ENCODE results near the gene SIGLEC9.

The SIGLEC9 gene

DNA sequence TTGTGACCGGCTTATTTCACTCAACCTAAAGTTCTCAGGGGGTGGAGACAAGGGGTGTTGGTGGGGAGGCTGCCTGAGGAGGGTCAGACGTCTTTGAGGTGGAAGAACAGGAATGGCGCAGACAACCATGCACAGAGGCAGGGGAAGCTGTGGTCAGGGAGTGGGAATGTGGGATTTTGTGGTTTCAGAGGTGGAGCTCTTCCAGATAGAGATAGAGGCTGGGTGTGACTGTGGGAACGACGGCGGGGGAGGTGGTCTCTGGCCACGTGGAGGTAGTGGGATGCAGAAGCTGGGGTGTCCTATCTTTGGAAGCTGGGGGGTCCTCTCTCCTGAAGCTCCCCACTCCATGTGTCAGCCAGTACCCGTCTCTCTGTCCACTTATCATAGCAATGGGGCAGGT lies 34.2 kb upstream of the SIGLEC9 start:
- TF ChIP-seq JUND (IDR thresholded peaks at IDR 0.05; ENCODE audit: low read depth): no peak
- peak in 1 of 2 experiments; percentile 36 for DNase-seq (ENCODE audit: low read depth in 1 of 2, low spot score in 1 of 2)
- in situ Hi-C loops (cut with HindIII; ENCODE audit: low pct_unique_long_range_greater_than_20kb, low sequenced_read_pairs): no loop called here

DNA sequence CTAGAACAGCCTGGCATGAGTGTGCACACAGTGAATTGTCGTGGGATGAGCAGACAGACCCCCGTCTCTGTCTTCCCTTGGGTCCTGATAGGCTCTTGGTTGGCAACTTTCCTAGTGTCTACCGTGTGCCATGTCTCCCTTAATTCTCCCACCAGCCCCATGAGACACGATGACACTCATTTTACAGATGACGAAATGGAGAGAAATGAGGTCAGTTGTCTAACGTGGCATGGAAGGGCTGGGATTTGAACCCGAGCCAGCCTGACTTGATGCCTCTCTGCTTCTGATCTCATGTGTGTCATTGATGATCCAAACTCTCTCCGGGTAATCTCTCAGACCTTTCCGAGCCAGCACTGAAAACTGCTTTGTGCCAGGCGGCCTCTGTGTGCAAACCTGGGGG lies 33.6 kb upstream of the SIGLEC9 start:
- in situ Hi-C loops (cut with HindIII; ENCODE audit: low pct_unique_long_range_greater_than_20kb, low sequenced_read_pairs): no loop called here
- DNase-seq (ENCODE audit: low read depth in 1 of 2, low spot score in 1 of 2): no peak
- no peak for TF ChIP-seq JUND (IDR thresholded peaks at IDR 0.05; ENCODE audit: low read depth)

DNA sequence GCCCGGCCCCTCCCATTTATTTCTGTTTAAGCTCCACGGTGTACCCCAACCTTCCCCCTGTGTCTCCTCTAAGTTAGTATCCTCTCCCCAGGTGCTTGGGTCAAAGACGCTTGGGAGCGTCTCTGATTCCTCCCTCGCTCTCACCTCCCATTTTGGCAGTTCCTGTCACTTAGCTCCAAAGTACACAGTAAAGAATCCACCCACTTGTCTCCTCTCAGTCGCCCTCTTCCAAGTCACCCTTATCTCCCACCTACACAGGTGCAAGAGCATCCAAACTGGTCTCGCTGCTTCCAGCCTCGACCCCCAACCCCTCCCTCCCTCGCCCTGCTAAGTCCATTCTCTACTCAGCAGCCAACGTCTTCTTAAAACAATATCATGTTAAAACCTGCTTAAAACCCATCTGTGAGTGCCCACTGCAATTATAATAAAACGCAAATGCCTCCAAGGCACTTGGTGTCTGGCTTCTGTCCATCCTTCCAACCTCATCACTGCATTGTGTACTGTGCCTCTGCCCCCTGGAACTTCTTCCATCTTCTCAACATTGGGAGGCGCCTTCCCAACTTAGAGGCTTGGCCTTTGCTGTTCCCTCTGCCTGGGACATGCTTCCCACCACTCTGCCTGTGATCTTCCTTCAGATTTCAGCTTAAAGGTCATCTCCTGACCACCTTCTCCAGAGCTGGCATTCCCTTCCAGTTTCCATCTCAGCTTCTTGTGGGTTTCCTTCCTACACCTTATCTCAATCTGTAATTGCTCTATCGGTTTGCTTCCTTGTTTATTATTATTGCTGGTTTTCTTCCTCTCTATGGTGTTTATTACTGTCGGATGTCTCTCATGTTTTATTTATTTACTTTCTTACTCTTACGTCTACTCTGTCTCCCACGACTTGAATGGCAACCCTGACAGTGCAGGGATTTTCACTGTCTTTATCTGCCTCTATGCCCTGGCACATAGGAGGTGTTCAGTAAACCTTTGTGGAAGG lies 32.5 kb upstream of the SIGLEC9 start:
- in situ Hi-C loops (cut with HindIII; ENCODE audit: low pct_unique_long_range_greater_than_20kb, low sequenced_read_pairs): no loop called here
- DNase-seq (ENCODE audit: low read depth in 1 of 2, low spot score in 1 of 2): peak in 1 of 2 experiments; percentile 75
- no peak for TF ChIP-seq JUND (IDR thresholded peaks at IDR 0.05; ENCODE audit: low read depth)

DNA sequence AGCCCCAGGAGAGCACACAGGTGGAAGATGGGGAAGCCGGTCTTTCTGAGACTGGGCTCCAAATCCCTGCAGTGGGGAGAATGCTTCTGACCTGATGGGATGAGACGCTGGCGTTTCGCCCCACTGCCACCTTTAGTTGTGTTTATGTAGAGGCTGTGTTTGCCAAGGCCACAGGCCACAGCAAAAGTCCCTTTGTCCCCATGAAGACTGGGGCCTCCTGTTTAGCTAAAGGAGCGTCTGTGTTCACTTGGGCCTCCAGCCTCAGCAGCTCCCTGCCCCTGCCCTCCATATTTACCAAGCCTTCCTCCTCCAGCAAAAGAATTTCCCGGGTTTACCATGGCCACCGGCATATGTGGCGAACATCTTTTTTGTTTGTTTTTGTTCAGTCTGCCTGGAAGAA lies 31.6 kb upstream of the SIGLEC9 start:
- DNase-seq (ENCODE audit: low read depth in 1 of 2, low spot score in 1 of 2): peak in 1 of 2 experiments; percentile 94
- peak; percentile 21; the same call in 1 of the 2 replicates for TF ChIP-seq JUND (IDR thresholded peaks at IDR 0.05; ENCODE audit: low read depth)
- in situ Hi-C loops (cut with HindIII; ENCODE audit: low pct_unique_long_range_greater_than_20kb, low sequenced_read_pairs): no loop called here

DNA sequence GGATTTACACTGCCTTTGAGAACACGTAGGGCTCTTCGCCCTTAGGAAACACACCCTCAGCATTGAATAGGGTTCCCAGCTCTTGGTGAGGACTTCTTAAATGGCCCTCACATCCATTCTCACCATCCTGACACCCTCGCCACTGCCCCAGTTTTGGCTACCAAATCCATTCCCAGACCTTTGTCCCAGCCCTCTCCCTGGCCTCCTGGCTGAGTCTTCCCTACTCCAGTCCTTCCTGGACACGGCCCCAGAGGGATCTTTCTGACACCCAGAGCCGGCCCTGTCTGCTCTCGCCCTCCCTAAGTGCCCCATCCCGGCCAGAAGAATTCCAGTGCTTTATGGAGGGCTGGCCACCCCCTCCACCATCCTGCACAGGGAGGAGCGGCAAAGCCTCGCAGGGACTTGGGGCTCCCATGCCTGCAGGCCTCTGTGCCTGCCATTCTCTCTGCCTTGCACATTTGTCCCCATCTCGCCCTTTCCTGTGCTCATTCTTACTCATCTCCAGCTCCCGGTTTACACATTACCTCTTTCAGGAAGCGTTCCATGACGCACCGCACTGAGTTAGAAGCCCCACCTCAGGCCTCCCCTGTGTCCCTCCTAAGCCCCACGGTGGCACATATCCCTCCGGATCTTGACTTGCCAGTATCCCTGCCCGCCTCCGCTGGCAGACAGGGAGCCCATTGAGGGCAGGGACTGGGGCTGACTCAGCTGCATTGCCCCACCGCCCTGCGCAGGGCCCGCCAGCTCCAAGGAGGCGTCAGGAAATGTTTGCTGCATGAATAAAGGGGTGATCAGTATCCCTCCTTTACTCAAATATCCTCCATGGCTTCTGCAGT lies 31.0 kb upstream of the SIGLEC9 start:
- in situ Hi-C loops (cut with HindIII; ENCODE audit: low pct_unique_long_range_greater_than_20kb, low sequenced_read_pairs): no loop called here
- TF ChIP-seq JUND (IDR thresholded peaks at IDR 0.05; ENCODE audit: low read depth): no peak
- DNase-seq (ENCODE audit: low read depth in 1 of 2, low spot score in 1 of 2): no peak

DNA sequence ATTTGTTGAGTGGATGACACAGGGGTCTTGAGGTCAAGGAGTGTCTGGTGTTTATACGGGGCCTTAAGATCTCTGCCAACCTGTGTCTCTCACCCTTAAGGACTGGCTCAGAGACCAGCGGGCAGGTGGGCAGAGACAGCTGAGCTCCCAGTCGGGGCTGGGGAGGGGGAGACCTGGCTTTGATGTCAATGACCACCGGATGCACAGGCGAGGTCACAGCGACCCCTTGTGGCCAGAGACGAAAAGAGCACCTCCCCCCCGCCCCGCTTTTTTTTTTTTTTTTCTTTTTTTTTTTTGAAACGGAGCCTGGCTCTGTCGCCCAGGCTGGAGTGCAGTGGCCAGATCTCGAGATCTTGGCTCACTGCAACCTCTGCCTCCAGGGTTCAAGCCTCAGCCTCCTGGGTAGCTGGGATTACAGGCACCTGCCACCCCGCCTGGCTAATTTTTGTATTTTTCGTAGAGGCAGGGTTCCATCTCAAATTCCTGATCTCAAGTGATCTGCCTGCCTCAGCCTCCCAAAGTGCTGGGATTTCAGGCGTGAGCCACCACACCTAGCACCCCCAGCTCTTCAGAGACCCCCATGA lies 29.9 kb upstream of the SIGLEC9 start:
- TF ChIP-seq JUND (IDR thresholded peaks at IDR 0.05; ENCODE audit: low read depth): no peak
- peak in 1 of 2 experiments; percentile 56 for DNase-seq (ENCODE audit: low read depth in 1 of 2, low spot score in 1 of 2)
- in situ Hi-C loops (cut with HindIII; ENCODE audit: low pct_unique_long_range_greater_than_20kb, low sequenced_read_pairs): no loop called here

DNA sequence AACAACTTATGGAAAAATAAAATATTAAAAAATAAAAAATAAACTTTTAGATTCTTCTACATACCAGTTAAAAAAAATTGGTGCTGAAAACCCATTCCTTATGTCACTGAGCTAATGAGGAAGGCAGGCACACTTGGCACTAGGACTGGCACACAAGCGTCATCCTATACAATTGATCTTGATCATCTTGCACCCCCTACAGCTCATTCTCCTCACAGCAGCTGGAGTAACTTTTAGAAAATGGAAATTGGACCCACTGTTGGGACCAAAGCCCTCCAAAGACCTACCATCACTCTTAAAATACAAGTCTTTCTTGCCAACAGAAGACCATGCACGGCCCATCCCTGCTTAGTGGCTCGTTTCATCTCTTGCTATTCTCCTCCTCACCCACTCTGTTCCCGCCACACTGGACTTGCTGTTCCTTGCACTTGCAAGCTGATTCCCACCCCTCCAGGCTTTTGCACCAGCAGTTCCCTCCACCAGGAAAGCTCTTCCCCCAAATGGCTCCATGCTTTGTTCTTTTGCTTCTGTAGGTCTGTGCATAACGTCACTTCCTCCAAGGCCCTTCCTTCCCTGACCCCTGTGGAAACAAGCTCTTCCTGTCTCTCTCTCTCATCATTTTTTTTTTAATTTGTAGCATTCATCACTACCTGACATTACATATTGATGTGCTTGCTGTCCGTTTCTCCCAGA lies 28.1 kb upstream of the SIGLEC9 start:
- in situ Hi-C loops (cut with HindIII; ENCODE audit: low pct_unique_long_range_greater_than_20kb, low sequenced_read_pairs): no loop called here
- TF ChIP-seq JUND (IDR thresholded peaks at IDR 0.05; ENCODE audit: low read depth): no peak

DNA sequence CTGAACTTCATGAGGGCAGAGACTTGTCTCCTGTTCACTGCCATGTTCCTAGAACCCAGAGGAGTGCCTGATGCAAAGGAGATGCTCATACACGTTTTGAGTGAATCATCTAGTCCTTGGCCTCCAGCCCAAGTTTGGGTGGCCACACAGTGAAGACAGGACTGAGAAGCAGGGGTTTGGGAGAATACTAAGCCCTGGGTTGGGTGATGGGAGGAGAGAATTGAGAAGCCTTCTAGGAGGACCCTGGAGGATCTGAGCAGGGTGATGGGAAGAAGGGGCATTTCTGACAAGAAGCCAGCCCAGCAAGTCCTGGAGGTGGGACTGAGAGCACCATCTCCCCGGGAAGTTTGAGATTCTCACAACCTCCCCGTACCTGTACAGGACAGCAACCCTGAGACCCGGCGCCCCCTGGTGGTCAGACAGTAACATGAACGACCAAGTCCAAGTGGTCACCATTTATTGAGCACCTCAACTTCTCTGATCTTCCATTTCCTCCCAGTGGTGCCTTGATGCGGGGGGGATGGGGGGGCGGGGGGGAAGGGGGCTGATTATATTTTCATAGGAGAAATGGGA lies 27.5 kb upstream of the SIGLEC9 start:
- in situ Hi-C loops (cut with HindIII; ENCODE audit: low pct_unique_long_range_greater_than_20kb, low sequenced_read_pairs): no loop called here
- TF ChIP-seq JUND (IDR thresholded peaks at IDR 0.05; ENCODE audit: low read depth): no peak
- DNase-seq (ENCODE audit: low read depth in 1 of 2, low spot score in 1 of 2): peak; percentile 73 to 94

More for the DNA sequence above, 28.1 kb upstream of the SIGLEC9 start:
- peak; percentile 61 to 70 for DNase-seq (ENCODE audit: low read depth in 1 of 2, low spot score in 1 of 2)

DNA sequence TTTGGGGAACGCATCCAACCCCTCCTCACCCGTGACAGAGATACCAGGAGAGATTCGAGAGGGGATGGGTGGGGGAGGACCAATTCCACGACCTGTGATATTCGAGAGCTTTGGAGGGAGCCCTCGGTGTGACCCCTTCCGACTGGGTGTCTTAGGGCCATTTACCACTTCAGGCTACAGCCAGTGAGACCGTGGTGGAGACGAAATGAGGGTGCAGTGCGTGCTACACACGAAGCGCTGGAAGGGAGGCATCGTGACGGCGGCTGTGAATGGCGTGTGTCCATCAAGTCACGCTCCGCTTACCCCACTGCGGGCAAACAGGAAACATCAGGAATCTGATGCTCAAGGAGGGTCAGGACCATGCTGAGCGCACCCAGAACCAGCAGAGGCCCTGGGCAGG lies 26.9 kb upstream of the SIGLEC9 start:
- DNase-seq (ENCODE audit: low read depth in 1 of 2, low spot score in 1 of 2): no peak
- no peak for TF ChIP-seq JUND (IDR thresholded peaks at IDR 0.05; ENCODE audit: low read depth)
- in situ Hi-C loops (cut with HindIII; ENCODE audit: low pct_unique_long_range_greater_than_20kb, low sequenced_read_pairs): no loop called here

DNA sequence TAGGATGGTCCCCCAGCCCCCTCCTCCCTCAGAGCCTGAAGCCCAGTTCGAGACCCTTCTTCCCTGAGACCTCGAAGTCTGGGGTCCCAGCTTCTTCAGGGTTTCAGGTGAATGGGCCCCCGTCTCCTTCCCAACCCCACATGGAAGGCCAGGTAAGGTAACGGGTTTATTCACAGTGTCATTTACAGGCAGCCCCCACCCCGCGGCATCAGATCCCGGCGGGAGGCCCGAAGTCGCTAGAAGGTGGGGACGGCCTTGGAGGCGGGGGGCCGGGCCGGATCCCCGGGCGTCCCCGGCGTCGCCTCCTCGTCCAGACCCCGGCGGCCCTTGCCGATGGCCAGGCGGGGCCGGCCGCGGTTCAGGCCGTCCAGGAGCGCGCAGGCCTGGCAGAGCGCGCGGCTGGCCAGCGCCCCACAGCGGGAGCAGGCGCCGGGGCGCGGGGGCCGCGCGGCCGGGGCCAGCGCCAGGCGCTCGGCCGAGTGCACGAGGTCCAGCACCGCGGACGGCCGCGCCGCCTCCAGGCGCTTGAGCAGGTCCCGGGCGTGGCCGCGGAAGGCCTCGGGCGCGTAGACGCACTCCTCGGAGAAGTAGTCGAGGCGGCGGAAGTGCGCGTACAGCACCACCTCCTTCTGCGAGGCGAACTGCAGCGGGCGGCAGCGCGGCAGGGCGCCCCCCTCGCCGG lies 26.2 kb upstream of the SIGLEC9 start:
- DNase-seq (ENCODE audit: low read depth in 1 of 2, low spot score in 1 of 2): no peak
- in situ Hi-C loops (cut with HindIII; ENCODE audit: low pct_unique_long_range_greater_than_20kb, low sequenced_read_pairs): no loop called here
- no peak for TF ChIP-seq JUND (IDR thresholded peaks at IDR 0.05; ENCODE audit: low read depth)

DNA sequence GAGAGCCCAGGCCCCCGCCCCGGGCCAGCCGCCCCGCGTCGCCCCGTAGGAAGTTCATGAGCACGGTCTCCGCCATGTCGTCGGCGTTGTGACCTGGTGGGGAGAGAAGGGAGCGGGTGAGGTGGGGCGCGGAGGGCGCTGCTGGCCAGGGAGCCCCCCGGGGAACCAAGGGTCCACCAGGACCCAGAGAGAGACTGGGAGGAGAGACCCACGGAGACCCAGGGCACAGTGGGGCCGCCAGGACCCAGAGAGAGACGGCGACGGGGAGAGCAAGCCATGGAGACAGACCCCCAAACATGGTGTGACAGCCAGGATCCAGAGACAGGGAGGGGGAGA lies 25.7 kb upstream of the SIGLEC9 start:
- no peak for DNase-seq (ENCODE audit: low read depth in 1 of 2, low spot score in 1 of 2)
- TF ChIP-seq JUND (IDR thresholded peaks at IDR 0.05; ENCODE audit: low read depth): no peak
- in situ Hi-C loops (cut with HindIII; ENCODE audit: low pct_unique_long_range_greater_than_20kb, low sequenced_read_pairs): no loop called here
